EH (cell line): ENCODE data around the gene SOX13.
A peak's percentile ranks its signal among the peaks of the same experiment; 100 is the strongest.
"Not testable (repeated sequence)": the region's sequence is repeated elsewhere in the genome, so short reads cannot be mapped to it uniquely, and the experiment has no call there.

Source experiments
- DNase-seq: peaks from one replicate; pipeline ENCODE4 v3.0.0-alpha.2; 2015; ENCODE audit warnings: low read depth

SOX13 gene

GRCh38 chr1:204072931-204073836, at the start of gene SOX13:
Gene SOX13, plus strand, starts transcription at chr1:204073115. Its CDS starts 39,801 bp downstream, at chr1:204112916.
- peak; percentile 89 for DNase-seq

GRCh38 chr1:204025917-204026707, 46.8 kb upstream of the SOX13 start:
- no peak for DNase-seq

- no peak for DNase-seq
Observed at GRCh38 chr1:204027446-204027845, 45.5 kb upstream of the SOX13 start.

GRCh38 chr1:204029016-204029415, 43.9 kb upstream of the SOX13 start:
- no peak for DNase-seq

GRCh38 chr1:204031098-204031710, 41.7 kb upstream of the SOX13 start:
- no peak for DNase-seq

- DNase-seq, result peak; percentile 11
Observed at GRCh38 chr1:204032642-204033235, 40.2 kb upstream of the SOX13 start.

- DNase-seq, result no peak
Observed at GRCh38 chr1:204033306-204033705, 39.6 kb upstream of the SOX13 start.

- no peak for DNase-seq
Observed at GRCh38 chr1:204036882-204037655, 35.8 kb upstream of the SOX13 start.

- peak; percentile 18 for DNase-seq
Observed at GRCh38 chr1:204041232-204041767, 31.6 kb upstream of the SOX13 start.

GRCh38 chr1:204041803-204042505, 31.0 kb upstream of the SOX13 start:
- peak; percentile 19 for DNase-seq

GRCh38 chr1:204042516-204042915, 30.4 kb upstream of the SOX13 start:
- no peak for DNase-seq

GRCh38 chr1:204043680-204044079, 29.2 kb upstream of the SOX13 start:
- DNase-seq, result no peak

- DNase-seq, result no peak
Observed at GRCh38 chr1:204044448-204044847, 28.5 kb upstream of the SOX13 start.

GRCh38 chr1:204045430-204045829, 27.5 kb upstream of the SOX13 start:
- DNase-seq, result no peak

GRCh38 chr1:204046346-204046745, 26.6 kb upstream of the SOX13 start:
- no peak for DNase-seq

- DNase-seq, result not testable (repeated sequence)
Observed at GRCh38 chr1:204048796-204049195, 24.1 kb upstream of the SOX13 start.

GRCh38 chr1:204051258-204051657, 21.7 kb upstream of the SOX13 start:
- no peak for DNase-seq

- no peak for DNase-seq
Observed at GRCh38 chr1:204051718-204052117, 21.2 kb upstream of the SOX13 start.

- no peak for DNase-seq
Observed at GRCh38 chr1:204053893-204054292, 19.0 kb upstream of the SOX13 start.

GRCh38 chr1:204059970-204060369, 12.9 kb upstream of the SOX13 start:
- no peak for DNase-seq
